K562 (cell line): Measurements from ENCODE around the gene GNG7. TPM values are rescaled to one million over a fixed set of nuclear protein-coding genes. Genes with fewer than 3 reads are reported as not detected.

Source experiments
- ATAC-seq: fragments of 200-7000 bp; cut with Tn5 transposase; 3 replicates; pipeline ENCODE4 v1.9.1; 2020; ENCODE audit warnings: moderate library complexity
- BruUV-seq: library from RNA; stranded (reverse); fragments of 400-500 nt; replicated peaks from 2 replicates; lab custom pipeline; 2021; lab: Mats Ljungman, UMichigan
- CTCF ChIA-PET: fragments of 300-600 bp; formaldehyde crosslinking; extraction: SDS; loops from one replicate; lab custom pipeline; 2021; ENCODE audit warnings: low intra/inter-chr PET ratio; lab: Yijun Ruan, JAX
- POLR2A ChIA-PET: fragments of 300-600, 350-650 bp; sonication (Branson Sonifier 250); formaldehyde crosslinking; extraction: SDS; loops from one replicate; lab custom pipeline; 2021; ENCODE audit warnings: antibody characterized with exemption, inconsistent platforms; lab: Yijun Ruan, JAX
- DNase-seq, 4 experiments: peaks; one replicate each; pipeline versions ENCODE4 v3.0.0 to v3.0.0-alpha.2; 2011 to 2018; ENCODE audit warnings: low spot score in 3 of 4, mixed read lengths in 3 of 4; ENCODE audit errors: extremely low read depth in 1 of 4
- FAIRE-seq: peaks from 2 replicates; lab custom pipeline; 2011; peaks lifted over from hg19 to GRCh38; lab: Jason Lieb, UNC
- H2AFZ ChIP-seq: 2 replicates; pipeline ENCODE4 v1.6.0; 2011; ENCODE audit warnings: low read depth, low read length, control low read depth, inconsistent platforms
- H3K27ac ChIP-seq: fragments of 200-600 bp; 3 replicates; pipeline ENCODE4 v1.8.0; 2011; ENCODE audit warnings: low read depth, mild to moderate bottlenecking, control low read depth, inconsistent platforms, low read length, moderate library complexity, mixed read lengths; ENCODE audit errors: extremely low read depth
- H3K27me3 ChIP-seq, 2 experiments: fragments of 300-600 bp in 1 of 2; 2 replicates in 1 of 2; 3 replicates in 1 of 2; pipeline versions ENCODE4 v1.6.0 to v1.8.0; 2011; ENCODE audit warnings: inconsistent platforms in 2 of 2, low read length in 2 of 2, mild to moderate bottlenecking in 1 of 2, mixed read lengths in 1 of 2, moderate library complexity in 1 of 2; ENCODE audit not compliant: control insufficient read depth in 2 of 2, insufficient read depth in 2 of 2
- H3K36me3 ChIP-seq: fragments of 300-600 bp; 3 replicates; pipeline ENCODE4 v1.8.0; 2011; ENCODE audit warnings: mild to moderate bottlenecking, low read length, inconsistent platforms; ENCODE audit not compliant: control insufficient read depth, insufficient read depth
- H3K4me1 ChIP-seq, 2 experiments: fragments of 200-600 bp in 1 of 2; replicated peaks in 1 of 2; 2 replicates in 1 of 2; 3 replicates in 1 of 2; pipeline versions ENCODE4 v1.5.1 to v1.8.0; 2011; ENCODE audit warnings: inconsistent platforms in 2 of 2, low read length in 2 of 2, mild to moderate bottlenecking in 1 of 2, mixed read lengths in 1 of 2, moderate library complexity in 1 of 2; ENCODE audit not compliant: control insufficient read depth in 2 of 2, insufficient read depth in 2 of 2
- H3K4me2 ChIP-seq: 2 replicates; pipeline ENCODE4 v1.6.1; 2011; ENCODE audit warnings: low read length, control low read depth, inconsistent platforms, mixed read lengths; ENCODE audit not compliant: insufficient read depth
- H3K4me3 ChIP-seq: fragments of 200-600 bp; sonication (generic), shearing (Covaris generic); 2 replicates; pipeline ENCODE4 v1.5.1; 2016; ENCODE audit warnings: control low read depth, inconsistent platforms
- H3K79me2 ChIP-seq: fragments of 200-600 bp; 3 replicates; pipeline ENCODE4 v1.8.0; 2011; ENCODE audit warnings: low read length, inconsistent platforms; ENCODE audit not compliant: control insufficient read depth, insufficient read depth
- H3K9ac ChIP-seq, 2 experiments: 2 replicates each; pipeline versions ENCODE4 v1.6.0 to v1.6.1; 2011; ENCODE audit warnings: low read depth in 2 of 2, low read length in 2 of 2, control low read depth in 1 of 2, inconsistent platforms in 1 of 2, mild to moderate bottlenecking in 1 of 2, mixed read lengths in 1 of 2; ENCODE audit not compliant: insufficient read depth in 1 of 2
- H3K9me1 ChIP-seq: one replicate; pipeline ENCODE4 v1.6.0; 2011; ENCODE audit warnings: inconsistent platforms, mild to moderate bottlenecking, low read length, moderate library complexity; ENCODE audit not compliant: control insufficient read depth, insufficient read depth
- H3K9me3 ChIP-seq: replicated peaks from 2 replicates; pipeline ENCODE4 v1.5.1; 2011; ENCODE audit warnings: low read depth, low read length, inconsistent platforms; ENCODE audit not compliant: control insufficient read depth, insufficient read depth
- H4K20me1 ChIP-seq: replicated peaks from 2 replicates; pipeline ENCODE4 v1.6.1; 2011; ENCODE audit warnings: low read length, inconsistent platforms, mixed read lengths; ENCODE audit not compliant: control insufficient read depth, insufficient read depth
- ADNP ChIP-seq: fragments of 200-800 bp; sonication (Bioruptor generic); IDR thresholded peaks from 2 replicates; pipeline ENCODE4 v1.6.1; 2016; ENCODE audit warnings: missing genetic modification characterization, missing compliant biosample characterization
- ATF1 ChIP-seq, 2 experiments: fragments of 450-650 bp in 1 of 2; IDR thresholded peaks; 2 replicates each; pipeline ENCODE4 v1.6.1; 2016; ENCODE audit warnings: missing compliant biosample characterization in 1 of 2, missing genetic modification characterization in 1 of 2
- NFIC ChIP-seq: fragments of 450-650 bp; IDR thresholded peaks from 2 replicates; pipeline ENCODE4 v1.6.1; 2017; ENCODE audit warnings: mild to moderate bottlenecking, inconsistent platforms
- SIRT6 ChIP-seq: IDR thresholded peaks from one replicate; pipeline ENCODE4 v1.6.1; 2012; ENCODE audit warnings: low read depth, mild to moderate bottlenecking, control low read depth, inconsistent platforms, low read length, moderate library complexity
- ZNF507 ChIP-seq: conservative IDR thresholded peaks from 2 replicates; pipeline ENCODE4 v1.6.1; 2017; ENCODE audit warnings: missing genetic modification characterization, missing compliant biosample characterization
- WGBS: fragments of 100-300 bp; shearing (Covaris generic); methylation state at CpG from one replicate; pipeline ENCODE4 v1.1.6; 2016; ENCODE audit warnings: low coverage, mixed read lengths; ENCODE audit not compliant: insufficient coverage; ENCODE audit errors: missing lambda C conversion rate; 5-methylcytosine and 5-hydroxymethylcytosine counted together
- in situ Hi-C: fragments of 300-500 bp; cut with MboI; formaldehyde crosslinking; loops from 4 replicates; pipeline ENCODE4 v1.15.0; 2018; ENCODE audit warnings: inconsistent platforms, mixed read lengths
- intact Hi-C: fragments of 100-400 bp; cut with micrococcal nuclease; formaldehyde crosslinking; loops from 2 replicates; pipeline ENCODE4 v1.14.2; 2022
- polyA plus RNA-seq, 8 experiments: library from polyadenylated mRNA; depleted of rRNA in 4 of 8; stranded (reverse) in 5 of 8; unstranded in 3 of 8; fragments of >200 nt; fragmentation: Nextera tagmentation in 2 of 8; fragmentation: Illumina TruSeq in 1 of 8; extraction: Ambion mirVana in 2 of 8; extraction: Trizol in 1 of 8; gene quantifications; 2 replicates each; pipeline versions ENCODE4 v1.2.1 to v1.2.3, GENCODE V29; 2011 to 2014; ENCODE audit warnings: inconsistent platforms in 1 of 8, missing spikeins in 1 of 8
- total RNA-seq, 7 experiments: library from RNA; depleted of rRNA in 6 of 7; stranded (reverse); fragments of >200 nt in 6 of 7; fragmentation: Illumina TruSeq in 2 of 7; extraction: Trizol in 2 of 7; gene quantifications; 2 replicates each; pipeline versions ENCODE4 v1.2.1 to v1.2.3, GENCODE V29; 2011 to 2021; ENCODE audit warnings: low replicate concordance in 1 of 7
- TF ChIP-seq, protein P1 (sequence below), 2 experiments: fragments of 450-650 bp; formaldehyde crosslinking in 1 of 2; IDR thresholded peaks; 2 replicates each; pipeline versions ENCODE4 v1.4.0 to v1.6.1; 2014 to 2020; ENCODE audit warnings: mild to moderate bottlenecking in 2 of 2, borderline replicate concordance in 1 of 2, low read depth in 1 of 2

The GNG7 gene
- total and polyA plus RNA-seq, 9 of the 15 experiments (the other 6 are each of a cell fraction or from before 2014, with no cell fraction given) = 0.01 to 0.20 (median 0.06) TPM; not detected in 1

DNA sequence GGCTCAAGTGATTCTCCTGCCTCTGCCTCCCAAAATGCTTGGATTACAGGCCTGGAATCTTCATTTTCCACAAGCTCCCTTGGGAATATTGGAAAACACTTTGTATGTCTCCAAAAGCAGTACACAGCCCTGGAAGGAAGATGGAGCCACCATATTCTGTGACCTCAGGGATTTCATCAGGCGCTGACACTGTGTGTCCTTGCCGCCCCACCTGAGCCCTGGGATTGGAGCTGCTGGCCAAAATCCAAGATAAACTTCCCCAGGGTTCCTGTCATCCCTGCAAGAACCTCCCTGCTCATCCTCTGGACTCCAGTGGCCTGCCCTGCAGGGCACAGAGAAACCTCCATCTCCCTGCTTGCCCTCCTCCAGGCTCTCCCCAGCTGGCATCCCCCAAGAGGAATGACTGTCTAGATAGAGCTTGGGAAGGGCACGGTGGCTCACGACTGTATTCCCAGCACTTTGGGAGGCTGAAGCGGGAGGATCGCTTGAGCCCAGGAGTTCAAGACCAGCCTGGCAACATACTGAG lies 1.3 kb upstream of the GNG7 start:
- TF ChIP-seq ZNF507 (no peak), NFIC (peak; percentile 19; the same call in 1 of the 2 replicates)
- TF ChIP-seq, all 486 proteins: peak for 1
- H2AFZ ChIP-seq = no peak overlapping the region
- DNase-seq = no peak
- H3K4me3 ChIP-seq = no peak overlapping the region
- CTCF ChIA-PET = no interaction called here
- FAIRE-seq = no peak
- no peak for ATAC-seq
- POLR2A ChIA-PET = interaction anchor here (1.0 to 1.9 kb wide), 2 partner anchors 14 to 23 kb away, joined by 4 to 6 read pairs; no protein-coding TSS in a partner anchor
- no peak overlapping the region for H3K9ac ChIP-seq
- H3K27me3 ChIP-seq = peaks cover 25 to 34% of the 10 kb centered on the region in 2 experiments; a peak in 4 of 5 replicates
- no peak overlapping the region for H3K27ac ChIP-seq
- H3K36me3 ChIP-seq = no peaks in the 10 kb centered on the region
- H3K4me1 ChIP-seq = peaks cover 0 to 8% of the 10 kb centered on the region in 2 experiments; a peak in 2 of 5 replicates
- H3K4me2 ChIP-seq = no peak overlapping the region
- H3K9me1 ChIP-seq = no peaks in the 10 kb centered on the region
- intact Hi-C loops (no loop called here), in situ Hi-C loops (no loop called here)
- H4K20me1 ChIP-seq = no peaks in the 10 kb centered on the region
- 32% methylated on average over 6 of the region's 6 CpGs for WGBS
- no TSS peak for BruUV-seq
- H3K9me3 ChIP-seq = no peaks in the 10 kb centered on the region
- no peaks in the 10 kb centered on the region for H3K79me2 ChIP-seq

DNA sequence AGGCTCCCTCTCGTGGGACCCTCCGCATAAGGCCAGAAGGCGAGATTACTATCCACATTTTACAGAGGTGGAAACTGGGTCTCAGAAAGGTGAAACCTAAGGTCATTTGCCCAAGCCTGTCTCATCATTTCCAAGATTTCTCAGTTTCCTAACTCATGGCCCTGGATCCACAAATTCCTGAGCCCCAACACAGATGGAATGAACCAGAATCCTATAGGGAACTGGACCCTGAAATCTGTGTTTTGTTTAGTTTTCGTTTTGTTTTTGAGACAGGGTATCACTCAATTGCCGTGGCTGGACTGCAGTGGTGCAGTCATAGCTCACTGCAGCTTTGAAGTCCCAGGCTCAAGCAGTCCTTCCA lies 563 bp upstream of the GNG7 start:
- no peak for ATAC-seq
- Histone ChIP-seq H3K9me3 (no peaks in the 10 kb centered on the region), H3K36me3 (no peaks in the 10 kb centered on the region), H3K27ac (no peak overlapping the region), H3K4me1 (peaks cover 0 to 8% of the 10 kb centered on the region in 2 experiments; a peak in 2 of 5 replicates), H3K9me1 (no peaks in the 10 kb centered on the region), H4K20me1 (no peaks in the 10 kb centered on the region), H3K27me3 (peaks cover 24 to 34% of the 10 kb centered on the region in 2 experiments; a peak in 4 of 5 replicates), H3K9ac (0 out of 4 replicates have a peak overlapping the region, but pooled peaks of 1 of the 2 experiments have one; percentile 24), H3K4me3 (no peak overlapping the region), H3K79me2 (no peaks in the 10 kb centered on the region), H2AFZ (peak overlapping the region; percentile 51), H3K4me2 (peak overlapping the region; percentile 34; the same call in 1 of the 2 replicates)
- BruUV-seq = no TSS peak
- intact Hi-C loops = no loop called here
- TF ChIP-seq, protein P1, sequence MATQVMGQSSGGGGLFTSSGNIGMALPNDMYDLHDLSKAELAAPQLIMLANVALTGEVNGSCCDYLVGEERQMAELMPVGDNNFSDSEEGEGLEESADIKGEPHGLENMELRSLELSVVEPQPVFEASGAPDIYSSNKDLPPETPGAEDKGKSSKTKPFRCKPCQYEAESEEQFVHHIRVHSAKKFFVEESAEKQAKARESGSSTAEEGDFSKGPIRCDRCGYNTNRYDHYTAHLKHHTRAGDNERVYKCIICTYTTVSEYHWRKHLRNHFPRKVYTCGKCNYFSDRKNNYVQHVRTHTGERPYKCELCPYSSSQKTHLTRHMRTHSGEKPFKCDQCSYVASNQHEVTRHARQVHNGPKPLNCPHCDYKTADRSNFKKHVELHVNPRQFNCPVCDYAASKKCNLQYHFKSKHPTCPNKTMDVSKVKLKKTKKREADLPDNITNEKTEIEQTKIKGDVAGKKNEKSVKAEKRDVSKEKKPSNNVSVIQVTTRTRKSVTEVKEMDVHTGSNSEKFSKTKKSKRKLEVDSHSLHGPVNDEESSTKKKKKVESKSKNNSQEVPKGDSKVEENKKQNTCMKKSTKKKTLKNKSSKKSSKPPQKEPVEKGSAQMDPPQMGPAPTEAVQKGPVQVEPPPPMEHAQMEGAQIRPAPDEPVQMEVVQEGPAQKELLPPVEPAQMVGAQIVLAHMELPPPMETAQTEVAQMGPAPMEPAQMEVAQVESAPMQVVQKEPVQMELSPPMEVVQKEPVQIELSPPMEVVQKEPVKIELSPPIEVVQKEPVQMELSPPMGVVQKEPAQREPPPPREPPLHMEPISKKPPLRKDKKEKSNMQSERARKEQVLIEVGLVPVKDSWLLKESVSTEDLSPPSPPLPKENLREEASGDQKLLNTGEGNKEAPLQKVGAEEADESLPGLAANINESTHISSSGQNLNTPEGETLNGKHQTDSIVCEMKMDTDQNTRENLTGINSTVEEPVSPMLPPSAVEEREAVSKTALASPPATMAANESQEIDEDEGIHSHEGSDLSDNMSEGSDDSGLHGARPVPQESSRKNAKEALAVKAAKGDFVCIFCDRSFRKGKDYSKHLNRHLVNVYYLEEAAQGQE (IDR thresholded peaks at IDR 0.05; ENCODE audit: borderline replicate concordance) = no peak
- TF ChIP-seq, protein P1 (CRISPR knock-in tag; IDR thresholded peaks at IDR 0.05; ENCODE audit: low read depth) = no peak
- TF ChIP-seq ADNP (tag) (peak; percentile 81), ATF1 (CRISPR knock-in tag; IDR thresholded peaks at IDR 0.05) (no peak), ATF1 (tag; IDR thresholded peaks at IDR 0.05) (peak; percentile 67), SIRT6 (no peak)
- POLR2A ChIA-PET = interaction anchor here (1.9 kb wide), 1 partner anchor 23 kb away, joined by 6 read pairs; no protein-coding TSS in a partner anchor
- CTCF ChIA-PET = no interaction called here
- 14% methylated on average over 4 of the region's 5 CpGs for WGBS
- FAIRE-seq = no peak
- DNase-seq = no peak
- in situ Hi-C loops = no loop called here
